PC-9 (cell line): ENCODE data around the gene CEP170. TPM values are rescaled to one million over a fixed set of nuclear protein-coding genes. Genes with fewer than 3 reads are reported as not detected.
"Not testable (repeated sequence)": the region's sequence is repeated elsewhere in the genome, so short reads cannot be mapped to it uniquely, and the experiment has no call there.

Source experiments
- BruUV-seq: library from RNA; stranded (reverse); fragments of 400-500 nt; replicated peaks from 2 replicates; lab custom pipeline; 2021; lab: Mats Ljungman, UMichigan
- CTCF ChIA-PET: fragments of 300-600 bp; sonication (Branson Sonifier 250); formaldehyde crosslinking; loops from one replicate; lab custom pipeline; 2022; ENCODE audit warnings: antibody characterized with exemption; lab: Charles Lee
- POLR2A ChIA-PET: fragments of 300-600 bp; sonication (Branson Sonifier 250); formaldehyde crosslinking; loops from one replicate; lab custom pipeline; 2022; ENCODE audit warnings: antibody characterized with exemption; ENCODE audit not compliant: unreplicated experiment; lab: Charles Lee
- DNase-seq, 2 experiments: peaks; one replicate each; pipeline versions ENCODE4 v3.0.0 to v3.0.0-alpha.2; 2015 to 2022; ENCODE audit warnings: mixed read lengths in 1 of 2
- H2AFZ ChIP-seq: fragments of 200-600 bp; sonication (generic); 2 replicates; pipeline ENCODE4 v1.8.1; 2017; ENCODE audit warnings: antibody characterized with exemption
- H3F3A ChIP-seq: fragments of 200-600 bp; sonication (generic); 2 replicates; pipeline ENCODE4 v1.8.1; 2017; ENCODE audit warnings: antibody characterized with exemption, mild to moderate bottlenecking, low read depth; ENCODE audit not compliant: insufficient read depth
- H3K27ac ChIP-seq: fragments of 200-600 bp; sonication (generic); 2 replicates; pipeline ENCODE4 v1.6.1; 2016; ENCODE audit warnings: mixed run types
- H3K27me3 ChIP-seq: fragments of 200-600 bp; sonication (generic); 2 replicates; pipeline ENCODE4 v1.6.1; 2016; ENCODE audit warnings: low read depth, mixed run types; ENCODE audit not compliant: insufficient read depth
- H3K36me3 ChIP-seq: fragments of 200-600 bp; sonication (generic); 2 replicates; pipeline ENCODE4 v1.6.1; 2016; ENCODE audit warnings: low read depth, mixed run types
- H3K4me1 ChIP-seq: fragments of 200-600 bp; sonication (generic); replicated peaks from 2 replicates; pipeline ENCODE4 v1.6.1; 2016; ENCODE audit warnings: mixed run types; ENCODE audit not compliant: insufficient read depth
- H3K4me2 ChIP-seq: fragments of 200-600 bp; sonication (generic); 2 replicates; pipeline ENCODE4 v1.6.1; 2017; ENCODE audit warnings: mixed run types
- H3K4me3 ChIP-seq: fragments of 200-600 bp; sonication (generic); 2 replicates; pipeline ENCODE4 v1.6.1; 2016; ENCODE audit warnings: mixed run types
- H3K79me2 ChIP-seq: fragments of 200-600 bp; sonication (generic); 2 replicates; pipeline ENCODE4 v1.6.1; 2017; ENCODE audit warnings: low read depth, mixed run types
- H3K9me2 ChIP-seq: fragments of 200-600 bp; sonication (generic); 2 replicates; pipeline ENCODE4 v1.8.1; 2017; ENCODE audit warnings: mild to moderate bottlenecking; ENCODE audit not compliant: insufficient read depth
- H3K9me3 ChIP-seq: fragments of 200-600 bp; sonication (generic); 2 replicates; pipeline ENCODE4 v1.8.1; 2016; ENCODE audit warnings: low read depth; ENCODE audit not compliant: insufficient read depth
- H4K20me1 ChIP-seq: fragments of 200-600 bp; sonication (generic); 2 replicates; pipeline ENCODE4 v1.8.1; 2017; ENCODE audit not compliant: insufficient read depth
- CTCF ChIP-seq: fragments of 200-600 bp; sonication (generic); conservative IDR thresholded peaks from 2 replicates; pipeline ENCODE4 v1.6.1; 2017; ENCODE audit warnings: mixed run types, antibody characterized with exemption, mild to moderate bottlenecking, moderate library complexity
- EZH2 ChIP-seq: fragments of 200-600 bp; sonication (generic); IDR thresholded peaks from 2 replicates; pipeline ENCODE4 v1.8.0; 2017; ENCODE audit warnings: antibody characterized with exemption, low read depth
- intact Hi-C: fragments of 100-400 bp; cut with micrococcal nuclease; formaldehyde crosslinking; loops from one replicate; pipeline ENCODE4 v1.10.0; 2022; ENCODE audit not compliant: unreplicated experiment
- total RNA-seq: library from RNA; stranded (reverse); gene quantifications from 2 replicates; pipeline ENCODE4 v1.2.3, GENCODE V29; 2021

Gene CEP170
- total RNA-seq, 1 experiment from 2014 or later = 40.8 TPM

- no peak for DNase-seq
- H3F3A ChIP-seq = no peaks in the 10 kb centered on the region
- no peaks in the 10 kb centered on the region for H3K79me2 ChIP-seq
- H3K27ac ChIP-seq = peak overlapping the region; percentile 28; the same call in 1 of the 2 replicates
- ChIA-PET CTCF (no interaction called here), POLR2A (no interaction called here)
- H3K4me1 ChIP-seq = no peaks in the 10 kb centered on the region
- H3K4me2 ChIP-seq = no peak overlapping the region
- H3K36me3 ChIP-seq = no peaks in the 10 kb centered on the region
- no TSS peak for BruUV-seq
- H2AFZ ChIP-seq = no peak overlapping the region
- intact Hi-C loops = no loop called here
- H3K27me3 ChIP-seq = no peaks in the 10 kb centered on the region
- H4K20me1 ChIP-seq = no peaks in the 10 kb centered on the region
- TF ChIP-seq CTCF = no peak
- TF ChIP-seq EZH2 = no peak
- H3K4me3 ChIP-seq = no peak overlapping the region
- H3K9me3 ChIP-seq = no peaks in the 10 kb centered on the region; the same call in 1 of the 2 replicates
- H3K9me2 ChIP-seq = no peaks in the 10 kb centered on the region
Measured at GRCh38 chr1:243213045-243213787, 41.9 kb downstream of the CEP170 start.

- BruUV-seq, DNase-seq, POLR2A ChIA-PET, H3K4me3 ChIP-seq, H3K9me2 ChIP-seq, H3K9me3 ChIP-seq, intact Hi-C loops, H2AFZ ChIP-seq, H4K20me1 ChIP-seq, H3K36me3 ChIP-seq, H3K27ac ChIP-seq, H3K79me2 ChIP-seq, H3K4me2 ChIP-seq, H3K27me3 ChIP-seq, H3F3A ChIP-seq, CTCF ChIA-PET, H3K4me1 ChIP-seq: not testable (repeated sequence)
Measured at GRCh38 chr1:243211984-243212383, 43.1 kb downstream of the CEP170 start.

GRCh38 chr1:243205026-243205501 is 50.0 kb downstream of the CEP170 start:
- intact Hi-C loops, H4K20me1 ChIP-seq, H3K4me3 ChIP-seq, H3K36me3 ChIP-seq, H3K9me3 ChIP-seq, H3K9me2 ChIP-seq, H2AFZ ChIP-seq, H3K4me1 ChIP-seq, CTCF ChIA-PET, H3K4me2 ChIP-seq, POLR2A ChIA-PET, BruUV-seq, H3K27me3 ChIP-seq, H3K79me2 ChIP-seq, H3F3A ChIP-seq, DNase-seq, H3K27ac ChIP-seq: not testable (repeated sequence)

GRCh38 chr1:243204336-243204735 is 50.7 kb downstream of the CEP170 start:
- H3K4me1 ChIP-seq, H3K36me3 ChIP-seq, H3K27ac ChIP-seq, POLR2A ChIA-PET, H3F3A ChIP-seq, H4K20me1 ChIP-seq, CTCF ChIA-PET, H3K27me3 ChIP-seq, H3K9me3 ChIP-seq, intact Hi-C loops, H3K4me3 ChIP-seq, H2AFZ ChIP-seq, DNase-seq, H3K79me2 ChIP-seq, BruUV-seq, H3K9me2 ChIP-seq, H3K4me2 ChIP-seq: not testable (repeated sequence)

GRCh38 chr1:243203196-243203595 is 51.9 kb downstream of the CEP170 start:
- H3K27me3 ChIP-seq, DNase-seq, H3K9me2 ChIP-seq, H2AFZ ChIP-seq, H3K36me3 ChIP-seq, BruUV-seq, POLR2A ChIA-PET, intact Hi-C loops, H3F3A ChIP-seq, H3K9me3 ChIP-seq, H3K4me1 ChIP-seq, H3K27ac ChIP-seq, H3K79me2 ChIP-seq, H4K20me1 ChIP-seq, CTCF ChIA-PET, H3K4me3 ChIP-seq, H3K4me2 ChIP-seq: not testable (repeated sequence)

- H4K20me1 ChIP-seq, H3K9me2 ChIP-seq, H3K4me1 ChIP-seq, H3K27me3 ChIP-seq, intact Hi-C loops, H2AFZ ChIP-seq, H3K4me3 ChIP-seq, POLR2A ChIA-PET, CTCF ChIA-PET, H3K9me3 ChIP-seq, H3K4me2 ChIP-seq, H3K79me2 ChIP-seq, DNase-seq, H3K27ac ChIP-seq, H3F3A ChIP-seq, H3K36me3 ChIP-seq, BruUV-seq: not testable (repeated sequence)
Measured at GRCh38 chr1:243201316-243201715, 53.8 kb downstream of the CEP170 start.
